Testis (tissue), 2 donors: ENCODE data around the gene ANKRD53.

ENCODE experiments used
- POLR2A ChIP-seq: fragments of 450-650 bp; IDR thresholded peaks from one replicate; pipeline ENCODE4 v1.6.1; 2017; ENCODE audit warnings: antibody characterized with exemption, mild to moderate bottlenecking, moderate library complexity
- TF ChIP-seq, protein P1 (sequence below), 3 experiments: fragments of 450-650 bp in 2 of 3; fragments of 200-600 bp in 1 of 3; sonication (generic) in 1 of 3; IDR thresholded peaks; one replicate each; pipeline ENCODE4 v1.5.1; 2016 to 2019; ENCODE audit warnings: antibody characterized with exemption in 3 of 3, mild to moderate bottlenecking in 2 of 3, moderate library complexity in 1 of 3

DNA sequence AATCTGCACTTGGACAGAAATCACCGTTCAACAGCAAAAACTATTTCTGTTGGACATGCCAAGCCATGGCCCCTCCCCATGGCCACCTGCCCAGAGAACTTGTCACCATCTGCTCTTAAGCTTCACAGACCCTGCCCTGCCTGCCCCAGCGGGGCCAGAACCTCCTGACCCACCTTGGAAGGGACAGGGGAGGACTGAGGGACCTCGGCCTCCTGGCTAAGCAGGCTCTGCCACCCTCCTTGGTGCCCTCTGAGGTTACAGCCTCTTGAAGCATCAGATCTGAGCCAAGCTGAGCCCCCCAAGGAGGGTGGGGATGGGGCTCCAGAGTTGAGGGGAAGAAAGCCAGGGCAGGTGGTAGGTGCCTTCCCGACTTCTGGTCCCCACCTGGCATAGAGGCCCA lies 9.7 kb downstream of the ANKRD53 start:
- TF ChIP-seq, protein P1, sequence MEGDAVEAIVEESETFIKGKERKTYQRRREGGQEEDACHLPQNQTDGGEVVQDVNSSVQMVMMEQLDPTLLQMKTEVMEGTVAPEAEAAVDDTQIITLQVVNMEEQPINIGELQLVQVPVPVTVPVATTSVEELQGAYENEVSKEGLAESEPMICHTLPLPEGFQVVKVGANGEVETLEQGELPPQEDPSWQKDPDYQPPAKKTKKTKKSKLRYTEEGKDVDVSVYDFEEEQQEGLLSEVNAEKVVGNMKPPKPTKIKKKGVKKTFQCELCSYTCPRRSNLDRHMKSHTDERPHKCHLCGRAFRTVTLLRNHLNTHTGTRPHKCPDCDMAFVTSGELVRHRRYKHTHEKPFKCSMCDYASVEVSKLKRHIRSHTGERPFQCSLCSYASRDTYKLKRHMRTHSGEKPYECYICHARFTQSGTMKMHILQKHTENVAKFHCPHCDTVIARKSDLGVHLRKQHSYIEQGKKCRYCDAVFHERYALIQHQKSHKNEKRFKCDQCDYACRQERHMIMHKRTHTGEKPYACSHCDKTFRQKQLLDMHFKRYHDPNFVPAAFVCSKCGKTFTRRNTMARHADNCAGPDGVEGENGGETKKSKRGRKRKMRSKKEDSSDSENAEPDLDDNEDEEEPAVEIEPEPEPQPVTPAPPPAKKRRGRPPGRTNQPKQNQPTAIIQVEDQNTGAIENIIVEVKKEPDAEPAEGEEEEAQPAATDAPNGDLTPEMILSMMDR (IDR thresholded peaks at IDR 0.05): no peak
- TF ChIP-seq POLR2A: no peak
